ENCODE results near the gene MYBPH.

MYBPH gene

DNA sequence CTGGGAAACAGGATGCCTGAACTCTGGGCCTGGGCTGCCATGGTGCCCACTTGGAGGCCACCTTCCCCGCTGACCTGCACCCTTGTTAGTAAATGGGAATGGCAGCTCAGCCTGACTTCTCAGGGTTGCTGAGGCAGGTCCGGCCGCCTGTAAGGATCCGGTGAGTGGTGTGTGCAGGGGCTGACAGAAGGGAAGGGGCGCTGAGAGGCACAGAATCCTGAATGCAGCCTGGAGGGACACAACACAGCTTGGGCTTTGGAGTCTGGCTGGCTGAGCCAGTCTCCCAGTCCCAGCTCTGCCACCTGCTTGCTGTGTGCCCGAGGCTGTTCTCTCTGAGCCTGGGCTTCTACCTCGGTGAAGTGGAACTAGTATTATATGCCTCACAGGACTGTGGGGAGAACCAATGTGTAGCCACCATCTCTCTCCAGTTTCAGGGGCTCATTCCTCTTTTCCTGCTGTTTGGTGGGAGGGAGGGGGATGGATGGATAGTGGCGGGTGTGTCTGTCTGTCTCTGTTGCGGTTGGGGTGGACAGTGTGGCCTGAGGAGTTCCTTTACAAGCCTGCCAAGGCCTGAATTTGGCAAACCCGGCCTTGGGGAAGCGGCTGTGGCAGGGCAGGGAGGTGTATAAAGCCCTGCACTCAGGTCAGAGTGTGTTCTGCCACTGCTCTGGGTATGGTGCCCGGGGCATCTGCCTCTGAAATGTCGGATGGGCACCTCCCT is 30.1 kb downstream of the MYBPH start:
- DNase-seq, result no peak

DNA sequence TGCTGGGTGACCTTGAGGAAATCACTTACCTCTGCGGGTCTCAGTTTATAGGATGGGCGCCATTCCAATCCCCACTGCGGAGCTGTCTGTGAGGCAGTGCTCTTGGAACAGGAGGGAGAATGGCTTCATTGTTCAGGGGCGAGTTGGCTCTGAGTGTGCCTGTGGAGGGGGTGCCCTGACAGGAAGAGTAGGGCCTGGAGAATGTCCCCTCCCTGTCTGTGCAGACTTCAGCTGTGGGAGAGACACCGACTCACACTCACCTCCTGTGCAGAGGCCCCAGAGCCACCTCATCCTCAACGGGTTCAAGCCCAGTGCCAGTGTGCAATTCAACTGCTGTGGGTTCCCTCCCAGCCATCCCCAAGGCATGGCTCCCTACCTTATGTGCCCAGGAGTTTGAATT is 31.0 kb downstream of the MYBPH start:
- no peak for DNase-seq

DNA sequence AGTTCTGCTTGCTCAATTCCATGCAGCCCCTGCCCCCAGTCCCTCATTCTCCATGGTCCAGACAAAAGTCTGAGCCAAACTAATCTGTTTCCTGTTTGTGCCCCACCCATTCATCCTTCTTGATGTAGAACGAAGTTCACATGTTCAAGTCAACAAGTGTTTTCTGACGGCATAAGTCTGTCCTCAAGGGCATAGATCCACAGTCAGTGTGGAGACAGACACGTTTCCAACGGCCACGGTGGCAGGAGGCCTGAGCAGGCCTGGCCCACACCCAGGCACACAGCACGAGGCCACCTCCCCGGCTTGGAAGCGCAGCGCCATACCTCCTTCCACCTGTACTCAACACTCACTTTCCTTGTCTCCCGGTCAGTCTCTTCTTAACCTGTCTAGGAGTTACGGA is 32.0 kb downstream of the MYBPH start:
- DNase-seq, result no peak

DNA sequence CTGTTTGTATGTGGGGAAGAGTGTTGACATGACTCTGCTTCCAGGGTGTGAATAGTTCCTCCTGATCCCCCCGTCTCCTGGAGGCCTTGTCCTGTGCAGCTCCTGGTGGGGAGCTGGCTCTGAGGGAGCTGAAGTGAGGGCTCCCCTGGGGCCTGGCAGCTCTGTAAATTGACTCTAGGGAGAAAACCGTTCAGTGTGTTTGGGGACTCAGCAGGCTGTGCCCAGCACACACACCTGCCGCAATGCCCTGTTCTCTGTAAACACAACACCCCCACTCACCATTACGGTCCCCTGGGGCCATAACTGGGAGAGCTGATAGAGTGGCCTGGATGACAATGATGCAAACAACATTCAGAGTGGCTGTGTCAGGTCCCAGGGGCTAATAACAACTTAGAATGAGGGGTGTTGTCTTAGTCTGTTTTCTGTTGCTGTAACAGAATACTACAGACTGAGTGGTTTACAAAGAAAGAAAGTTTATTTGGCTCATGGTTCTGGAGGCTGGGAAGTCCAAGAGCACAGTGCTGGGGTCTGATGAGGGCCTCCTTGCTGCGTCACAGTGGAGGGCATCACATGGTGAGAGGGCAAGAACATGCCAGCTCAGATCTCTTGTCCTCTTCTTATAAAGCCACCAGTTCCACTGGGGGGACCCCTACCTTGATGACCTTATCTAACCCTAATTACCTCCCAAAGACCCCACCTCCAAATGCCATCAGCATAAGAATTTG is 32.8 kb downstream of the MYBPH start:
- no peak for DNase-seq

DNA sequence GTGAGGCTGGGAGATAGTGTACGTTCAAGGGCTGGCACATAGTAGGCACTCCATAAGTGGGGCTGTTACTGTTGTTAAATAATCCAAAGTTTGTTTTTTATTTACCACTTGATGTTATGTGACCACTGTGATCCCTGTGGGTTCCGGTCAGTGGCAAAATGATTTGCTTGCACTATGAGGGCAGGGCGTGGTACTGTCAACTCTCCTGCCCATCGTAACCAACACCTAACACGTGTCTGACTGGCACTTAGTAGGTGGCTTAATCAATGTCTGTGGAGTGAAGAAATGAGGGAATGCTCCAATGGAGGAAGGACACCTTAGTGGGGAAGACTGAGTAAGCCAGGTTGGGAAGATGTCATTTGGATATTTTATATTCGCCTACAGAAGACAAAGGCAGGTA is 33.5 kb downstream of the MYBPH start:
- no peak for DNase-seq

DNA sequence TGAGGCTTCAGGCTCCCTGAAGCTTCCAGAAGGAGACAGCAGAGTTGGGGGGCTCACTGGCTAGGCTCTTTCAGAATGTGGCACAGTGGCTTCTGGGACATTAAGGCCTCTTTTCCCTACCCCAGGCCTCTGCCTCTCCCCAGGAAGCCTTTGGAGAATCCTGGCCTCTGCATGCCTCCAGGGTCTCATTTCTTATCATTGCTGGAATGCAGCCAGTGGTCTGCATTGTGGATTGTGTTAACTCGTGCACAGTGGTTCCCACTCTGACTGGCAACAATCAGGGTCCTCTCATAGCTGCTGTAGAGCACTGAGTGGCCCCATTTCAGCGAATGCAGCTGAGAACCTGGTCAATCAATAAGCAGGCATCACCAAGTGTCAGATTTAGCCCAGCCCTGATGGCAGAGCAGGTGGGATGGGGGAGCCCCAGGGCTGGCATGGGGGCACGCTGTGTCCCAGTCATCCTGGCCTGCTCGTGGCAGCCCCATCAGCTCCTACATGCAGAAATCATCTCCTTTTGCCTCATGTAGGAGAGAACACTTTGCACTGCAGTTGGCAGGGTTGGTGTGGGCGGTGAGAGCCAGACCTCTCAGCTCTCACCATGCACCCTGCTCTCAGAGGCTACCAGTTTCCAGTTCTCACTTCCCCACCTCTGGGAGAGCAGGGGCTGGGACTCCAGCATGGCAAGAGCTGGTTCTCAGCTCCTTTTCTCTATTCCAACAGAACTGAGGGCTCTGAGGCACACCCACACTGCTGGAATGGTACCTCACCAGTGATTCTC is 34.7 kb downstream of the MYBPH start:
- no peak for DNase-seq

DNA sequence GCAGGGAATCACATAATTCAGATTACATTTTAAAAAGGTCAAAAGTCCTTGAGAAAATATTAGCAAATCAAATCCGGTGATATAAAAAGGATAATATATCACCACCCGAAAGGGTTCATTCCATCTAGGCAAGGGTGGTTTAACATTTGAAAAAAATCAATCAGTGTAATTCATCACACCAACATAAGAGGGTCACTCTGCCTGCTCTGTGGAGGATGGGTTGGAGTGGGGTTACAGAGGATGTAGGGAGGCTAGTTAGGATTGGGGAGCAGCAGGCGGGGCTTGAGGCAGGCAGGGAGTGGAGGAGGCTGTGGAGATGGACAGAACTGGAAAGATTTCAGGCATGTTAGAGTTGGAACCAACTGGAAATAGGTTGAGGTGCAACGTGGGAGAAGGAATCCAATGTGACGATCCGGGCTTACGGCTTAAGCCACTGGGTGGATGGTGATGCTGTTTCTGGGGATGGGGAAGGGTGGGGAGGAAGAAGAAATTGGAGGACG is 35.6 kb downstream of the MYBPH start:
- no peak for DNase-seq

DNA sequence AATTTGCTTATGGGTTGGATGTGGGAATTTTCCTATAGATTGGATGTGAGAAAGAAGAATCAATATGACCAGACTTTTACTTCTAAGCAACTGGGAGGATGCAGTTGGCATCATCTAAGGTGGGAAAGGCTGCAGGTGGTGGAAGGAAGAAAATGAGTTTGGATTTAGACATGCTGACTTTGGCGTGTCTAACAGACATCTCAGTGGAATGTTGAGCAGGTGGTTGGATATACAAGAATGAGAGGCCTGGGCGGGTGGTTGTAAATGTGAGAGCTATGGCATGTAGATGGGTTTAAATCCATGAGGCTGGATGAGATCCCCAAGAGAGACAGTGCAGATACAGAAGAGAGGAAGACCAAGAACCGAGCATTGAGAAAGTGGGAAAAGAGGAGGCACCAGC is 37.6 kb downstream of the MYBPH start:
- DNase-seq, result no peak

DNA sequence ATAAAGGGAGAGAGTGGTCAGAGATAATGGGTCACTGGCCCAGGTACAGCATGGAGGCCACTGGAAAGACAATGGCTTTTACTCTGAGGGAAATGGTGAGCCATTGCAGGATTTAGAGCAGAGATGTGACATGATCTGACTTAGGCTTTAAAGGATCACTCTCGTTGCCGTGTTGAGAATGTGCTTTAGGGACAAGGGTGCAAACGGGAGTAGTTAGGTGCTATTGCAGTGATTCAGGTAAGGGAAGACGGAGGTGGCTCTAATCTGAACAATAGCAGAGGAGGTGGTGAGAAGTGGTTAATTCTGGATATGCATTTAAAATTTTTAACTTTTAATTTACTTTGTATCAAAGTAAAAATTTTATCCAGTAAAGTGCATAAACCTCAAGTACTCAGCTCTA is 38.3 kb downstream of the MYBPH start:
- DNase-seq, result no peak

DNA sequence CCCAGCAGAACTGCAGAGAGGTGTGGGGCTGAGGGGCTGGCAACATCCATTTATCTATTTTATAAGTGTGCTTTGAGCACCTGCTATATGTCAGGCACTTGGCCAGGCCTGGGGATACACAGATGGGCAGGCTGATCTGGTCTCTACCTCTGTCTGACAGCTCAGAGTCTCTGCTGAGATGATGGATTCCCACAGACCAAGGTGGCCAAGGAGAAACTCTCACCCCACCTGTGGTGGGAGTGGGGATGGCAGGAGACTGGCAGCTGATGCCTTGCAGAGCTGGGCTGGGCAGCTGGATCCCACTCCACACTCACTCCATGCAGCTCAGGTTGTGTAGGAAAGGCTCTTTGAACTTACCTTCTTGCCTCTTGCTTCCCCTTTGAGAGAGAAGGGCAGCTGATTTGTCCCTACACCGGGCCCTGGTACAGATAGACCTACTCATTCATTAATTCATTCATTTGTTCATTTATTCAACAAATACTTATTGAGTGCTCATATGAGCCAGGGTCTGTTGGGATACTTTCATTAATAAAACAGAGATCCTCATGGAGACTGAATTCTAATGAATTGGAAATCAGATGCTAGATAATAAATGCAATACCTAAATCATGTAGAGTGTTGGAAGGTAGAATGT is 39.1 kb downstream of the MYBPH start:
- DNase-seq, result no peak

DNA sequence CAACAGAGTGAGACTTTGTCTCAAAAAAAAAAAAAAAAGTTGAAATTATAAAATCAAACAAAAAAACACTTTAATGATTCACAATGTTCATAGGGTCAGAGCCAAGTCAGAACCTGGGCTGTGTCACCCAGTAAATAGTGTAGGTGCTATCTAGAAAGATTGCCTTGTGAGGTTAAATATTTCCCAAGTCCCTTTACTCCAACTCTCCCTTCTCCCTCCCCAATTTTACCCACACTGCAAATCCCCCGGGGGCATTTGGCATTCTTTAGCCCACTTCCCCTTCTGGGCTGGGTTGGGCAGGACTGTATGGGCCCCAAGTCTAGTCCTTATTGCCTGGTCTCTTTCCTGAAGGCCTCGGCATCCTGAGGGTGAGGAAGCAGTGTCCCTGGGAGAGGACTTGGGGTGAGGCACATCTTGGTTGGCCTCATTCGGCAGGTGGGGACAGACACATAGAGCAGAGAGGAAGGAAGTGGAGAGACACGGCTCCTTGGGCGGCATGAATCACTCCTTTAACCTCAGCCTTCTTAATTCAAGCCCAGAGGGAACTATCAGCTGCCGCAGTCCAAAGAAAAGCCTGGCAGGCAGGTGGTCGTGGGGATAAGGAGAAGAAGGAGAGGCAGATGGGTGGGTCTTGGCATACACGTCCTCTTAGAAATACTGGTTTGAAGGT is 39.9 kb downstream of the MYBPH start:
- no peak for DNase-seq

DNA sequence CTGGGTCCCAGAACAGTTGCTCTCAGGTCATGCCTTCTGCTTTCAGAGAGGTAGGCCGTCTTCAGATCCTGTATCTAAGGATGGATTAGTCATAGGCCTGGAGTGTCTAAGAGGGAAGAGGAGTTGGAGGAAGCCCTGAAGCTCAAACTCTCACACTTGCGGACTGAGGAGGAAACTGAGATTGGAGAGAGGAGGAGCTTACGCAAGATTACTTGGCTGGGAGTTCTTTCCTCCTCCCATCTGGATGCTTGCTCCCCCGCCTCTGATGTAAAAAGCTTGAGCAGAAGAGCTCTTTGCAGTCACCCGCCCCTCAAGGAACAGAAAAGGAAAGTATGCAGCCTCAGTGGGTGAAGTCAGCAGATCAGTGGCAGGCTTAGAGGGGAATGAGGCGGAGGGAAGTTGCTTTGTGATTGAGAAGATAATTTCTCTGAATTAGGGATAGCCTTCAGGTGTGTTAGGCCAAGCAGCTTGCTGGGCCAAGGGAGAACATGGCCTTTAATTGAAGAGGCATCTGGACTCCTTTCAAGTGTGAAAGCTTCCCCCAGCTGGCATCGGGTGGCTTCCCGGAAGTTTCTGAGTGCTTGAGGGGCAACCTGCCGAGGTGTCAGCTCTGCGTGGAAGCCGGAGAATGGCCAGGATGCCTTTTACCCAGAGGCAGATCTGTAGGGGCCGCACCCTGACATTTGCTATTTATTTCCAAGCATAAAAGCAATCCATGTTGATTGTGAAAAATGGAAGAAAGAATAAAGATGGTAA is 41.5 kb downstream of the MYBPH start:
- no peak for DNase-seq

DNA sequence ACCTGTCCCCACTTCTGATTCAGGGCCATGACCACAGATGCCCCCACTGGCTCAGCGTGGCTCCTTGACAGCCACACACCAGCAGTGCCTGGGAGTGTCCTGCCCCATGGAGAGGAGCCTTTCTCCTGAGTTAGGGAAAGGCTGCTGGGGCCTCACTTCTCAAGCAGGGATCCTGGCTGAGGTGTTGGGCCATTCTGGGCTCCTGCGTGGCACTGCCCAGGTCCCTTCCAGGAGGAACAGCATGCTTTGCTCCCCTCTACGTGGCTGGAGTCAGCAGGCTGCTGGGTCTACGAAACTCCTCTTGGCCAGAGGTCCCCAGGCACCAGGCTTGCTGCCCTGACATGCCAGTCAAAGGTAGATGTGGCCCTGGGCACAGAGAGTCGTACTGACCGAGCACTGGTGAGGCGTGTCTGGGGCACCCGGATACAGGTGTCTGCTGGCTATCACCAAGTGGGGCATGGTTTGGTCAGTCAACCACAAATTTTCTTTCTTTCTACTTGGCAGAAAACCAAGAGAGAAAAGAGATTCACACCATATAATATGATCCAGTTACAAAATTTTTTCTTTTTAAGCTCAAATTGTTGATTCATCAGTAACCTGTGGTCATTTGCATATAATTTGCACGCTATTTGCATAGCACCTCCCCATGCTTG is 44.0 kb downstream of the MYBPH start:
- no peak for DNase-seq

DNA sequence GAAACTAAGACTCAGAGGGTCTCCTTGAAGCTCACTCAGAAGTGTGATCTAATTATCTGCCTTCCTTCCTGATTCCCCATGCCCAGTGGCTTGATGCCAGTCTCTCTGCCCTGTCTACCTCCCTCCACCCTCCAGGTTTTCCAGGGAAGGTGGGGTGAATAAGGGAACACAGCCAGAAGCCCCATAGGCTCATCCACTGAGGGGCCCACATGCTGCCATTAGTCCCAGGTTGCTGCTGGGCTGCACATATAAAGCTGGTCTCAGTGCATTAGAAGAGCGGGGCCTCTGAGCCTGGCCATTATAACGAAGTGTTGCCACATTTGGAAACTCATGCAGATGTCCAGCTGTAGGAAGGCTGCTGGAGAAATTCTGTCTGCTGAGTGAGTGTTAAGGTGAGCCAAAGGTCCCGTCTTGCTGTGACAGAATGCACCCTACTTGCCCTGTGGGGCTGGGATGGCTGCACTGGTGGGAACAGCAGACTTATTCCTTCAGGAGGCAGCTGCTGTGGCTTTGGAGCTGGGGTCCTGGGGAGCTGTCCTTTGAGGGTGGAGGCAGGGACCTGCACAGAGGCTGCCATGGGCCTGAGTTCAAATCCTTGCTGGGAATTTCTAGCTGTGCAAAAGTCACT is 45.2 kb downstream of the MYBPH start:
- no peak for DNase-seq

DNA sequence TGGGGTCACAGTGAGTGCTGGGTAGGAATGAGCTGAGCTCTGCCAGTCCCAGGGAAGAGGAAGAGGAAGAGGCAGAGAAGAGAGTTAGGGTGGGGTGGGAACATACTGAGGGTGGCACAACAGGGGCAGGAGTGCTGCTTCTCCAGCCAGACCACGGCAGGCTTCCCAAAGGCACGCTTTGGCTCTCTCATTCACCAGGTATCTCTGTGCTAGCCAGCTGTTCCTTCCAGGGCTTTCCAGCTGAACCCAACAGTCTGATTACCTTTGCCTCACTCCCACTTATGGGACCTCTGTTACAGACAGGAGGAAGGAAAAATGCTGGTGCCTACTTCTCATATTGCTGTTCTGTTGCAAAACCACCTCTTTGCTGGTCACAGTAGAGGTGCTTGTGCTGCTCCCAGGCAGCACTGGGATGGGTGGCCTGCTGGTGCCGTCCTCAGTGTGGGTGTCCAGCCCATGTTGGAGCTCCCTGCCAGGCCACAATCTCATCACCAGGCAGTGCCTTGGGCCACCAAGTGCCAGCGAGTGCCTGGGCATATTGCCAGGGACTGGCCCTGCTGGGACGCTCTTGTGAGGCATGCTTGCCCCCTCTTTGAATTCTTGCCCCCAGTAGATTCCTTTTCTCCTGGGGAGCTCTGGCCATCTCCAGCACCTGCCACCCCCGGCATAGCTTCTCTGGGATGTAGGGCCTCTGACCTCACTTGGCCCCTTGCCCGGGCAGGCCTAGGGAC is 46.0 kb downstream of the MYBPH start:
- DNase-seq, result no peak

DNA sequence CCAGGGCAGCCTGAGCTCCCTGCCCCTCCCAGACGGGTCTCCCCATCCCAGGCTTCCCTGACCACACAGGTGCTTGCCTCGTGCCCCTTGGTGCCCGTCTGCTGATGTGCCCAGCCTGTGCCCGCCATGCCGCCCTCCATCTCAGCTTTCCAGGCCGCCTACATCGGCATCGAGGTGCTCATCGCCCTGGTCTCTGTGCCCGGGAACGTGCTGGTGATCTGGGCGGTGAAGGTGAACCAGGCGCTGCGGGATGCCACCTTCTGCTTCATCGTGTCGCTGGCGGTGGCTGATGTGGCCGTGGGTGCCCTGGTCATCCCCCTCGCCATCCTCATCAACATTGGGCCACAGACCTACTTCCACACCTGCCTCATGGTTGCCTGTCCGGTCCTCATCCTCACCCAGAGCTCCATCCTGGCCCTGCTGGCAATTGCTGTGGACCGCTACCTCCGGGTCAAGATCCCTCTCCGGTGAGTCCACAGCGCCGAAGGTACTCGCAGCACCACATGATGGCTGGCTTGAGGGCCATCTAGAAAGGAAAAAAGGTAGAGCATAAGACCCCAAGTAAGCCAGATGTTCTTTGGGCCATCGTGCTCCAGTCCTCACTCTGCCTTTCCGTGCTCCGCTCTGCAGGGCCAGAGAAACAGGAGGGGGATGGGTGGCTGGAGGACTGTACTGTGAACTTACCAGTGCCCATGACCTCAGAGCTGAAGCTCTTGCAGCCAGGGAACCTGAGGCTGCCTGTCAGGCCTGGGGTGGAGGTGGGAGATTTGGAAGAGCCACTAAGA is 46.7 kb downstream of the MYBPH start:
- DNase-seq, result no peak

DNA sequence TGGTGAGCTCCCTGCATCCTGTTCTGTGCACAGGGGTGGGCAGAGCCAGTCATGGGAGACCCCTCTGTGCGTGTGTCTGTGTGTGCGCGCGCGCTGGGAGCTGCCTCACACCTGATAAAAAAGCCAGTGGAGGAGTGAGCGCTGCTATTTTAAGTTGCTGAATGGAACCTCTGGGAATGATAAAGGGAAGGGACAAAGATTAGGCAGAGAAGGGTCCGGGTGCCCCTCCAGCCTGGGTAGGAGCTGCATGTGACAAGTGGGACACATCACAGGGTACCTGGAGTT is 47.3 kb downstream of the MYBPH start:
- DNase-seq, result no peak

DNA sequence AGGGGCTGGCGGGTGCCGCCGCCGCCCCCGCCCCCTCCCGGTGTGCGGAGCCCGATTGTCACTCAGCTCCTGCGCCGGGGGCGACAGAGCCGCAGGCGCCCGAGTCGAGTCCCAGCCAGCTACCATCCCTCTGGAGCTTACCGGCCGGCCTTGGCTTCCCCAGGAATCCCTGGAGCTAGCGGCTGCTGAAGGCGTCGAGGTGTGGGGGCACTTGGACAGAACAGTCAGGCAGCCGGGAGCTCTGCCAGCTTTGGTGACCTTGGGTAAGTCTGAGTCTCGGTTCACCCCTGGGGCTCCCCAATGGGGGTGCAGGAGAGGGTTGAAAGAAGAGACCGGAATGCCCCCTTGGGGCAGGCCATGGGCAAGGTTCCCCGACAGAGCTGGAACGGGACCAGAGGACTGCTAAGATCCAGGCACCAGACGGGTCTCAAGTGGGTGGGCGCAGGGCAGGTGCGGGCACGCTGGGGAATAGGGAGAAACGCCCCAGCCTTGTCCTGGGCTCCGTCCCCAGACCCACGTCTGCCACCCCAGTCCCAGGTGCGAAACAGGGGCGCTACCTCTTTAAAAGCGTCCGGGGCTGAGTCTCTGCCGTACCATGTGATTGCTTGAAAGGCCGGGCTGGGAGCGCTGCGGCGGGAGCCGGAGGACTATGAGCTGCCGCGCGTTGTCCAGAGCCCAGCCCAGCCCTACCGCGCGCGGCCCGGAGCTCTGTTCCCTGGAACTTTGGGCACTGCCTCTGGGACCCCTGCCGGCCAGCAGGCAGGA is 47.8 kb downstream of the MYBPH start, which contains the start of gene ADORA1:
Gene ADORA1 (plus strand): TSS at position 61 of the 765 bp plus-strand sequence. CDS start 1,116 bp downstream, outside the sequence.
- DNase-seq, result no peak

Measured in activated CD4-positive, alpha-beta T cell treated with anti-CD3 and anti-CD28 coated beads for 1 hour (primary cell).